Stimulated activated naive CD8-positive, alpha-beta T cell treated with anti-CD3 and anti-CD28 coated beads, Interleukin-15, amount 100 ng/mL, for 72 hours (primary cell): ENCODE results near the gene RBSN.
"Not testable (repeated sequence)": the region's sequence is repeated elsewhere in the genome, so short reads cannot be mapped to it uniquely, and the experiment has no call there.

Experiments
- ATAC-seq: fragments of 150-1000 bp; cut with Tn5 transposase; 2 replicates; pipeline ENCODE4 v1.10.0; 2021; ENCODE audit warnings: mild to moderate bottlenecking, moderate library complexity
- DNase-seq, 2 donors: peaks; one replicate each; pipeline ENCODE4 v3.0.0; 2021 to 2022
- H3K27ac Mint-ChIP-seq, 2 donors: one replicate each; pipeline ENCODE4 v1.8.0; 2022; ENCODE audit warnings: mild to moderate bottlenecking in 2 of 2, mixed read lengths in 2 of 2, moderate library complexity in 2 of 2
- H3K27me3 Mint-ChIP-seq: one replicate; pipeline ENCODE4 v1.8.0; 2022; ENCODE audit warnings: mixed read lengths
- H3K4me1 Mint-ChIP-seq: one replicate; pipeline ENCODE4 v1.8.0; 2022; ENCODE audit warnings: mild to moderate bottlenecking, mixed read lengths
- H3K4me3 Mint-ChIP-seq, 2 donors: one replicate each; pipeline ENCODE4 v1.8.0; 2022; ENCODE audit warnings: mild to moderate bottlenecking in 2 of 2, mixed read lengths in 2 of 2, moderate library complexity in 1 of 2
- H3K9me3 Mint-ChIP-seq, 2 donors: one replicate each; pipeline ENCODE4 v1.8.0; 2022; ENCODE audit warnings: mixed read lengths in 2 of 2

Gene RBSN

GRCh38 chr3:15098503-15099363, at the start of gene RBSN:
Gene RBSN (minus strand): TSS chr3:15099148. CDS start chr3:15096120, 3,028 bp downstream.
- H3K9me3 Mint-ChIP-seq: no peaks in the 10 kb centered on the region
- H3K27ac Mint-ChIP-seq: peak within 1 kb of the TSS; percentile 94 to 96
- DNase-seq: peak; percentile 98
- peak within 1 kb of the TSS; percentile 82 to 92 for H3K4me3 Mint-ChIP-seq
- peak; percentile 94 for ATAC-seq
- H3K4me1 Mint-ChIP-seq: peaks cover 21% of the 10 kb centered on the region
- H3K27me3 Mint-ChIP-seq: peaks cover 9% of the 10 kb centered on the region

- Mint-ChIP-seq H3K27me3 (peaks cover 45% of the 10 kb centered on the region), H3K9me3 (no peaks in the 10 kb centered on the region), H3K4me1 (no peaks in the 10 kb centered on the region), H3K4me3 (no peak overlapping the region), H3K27ac (no peak overlapping the region)
- DNase-seq (no peak), ATAC-seq (no peak)
These were observed 49.7 kb upstream of the RBSN start for GRCh38 chr3:15148614-15149013.

GRCh38 chr3:15136885-15137284, 37.9 kb upstream of the RBSN start:
- H3K4me1 Mint-ChIP-seq, H3K27ac Mint-ChIP-seq, DNase-seq, ATAC-seq, H3K4me3 Mint-ChIP-seq: not testable (repeated sequence)
- H3K9me3 Mint-ChIP-seq: peaks cover 5 to 11% of the 10 kb centered on the region in 2 donors
- peaks cover 44% of the 10 kb centered on the region for H3K27me3 Mint-ChIP-seq

GRCh38 chr3:15134968-15135367, 36.0 kb upstream of the RBSN start:
- not testable (repeated sequence) for ATAC-seq, H3K4me1 Mint-ChIP-seq, DNase-seq, H3K27ac Mint-ChIP-seq, H3K4me3 Mint-ChIP-seq
- peaks cover 5 to 11% of the 10 kb centered on the region in 2 donors for H3K9me3 Mint-ChIP-seq
- peaks cover 42% of the 10 kb centered on the region for H3K27me3 Mint-ChIP-seq

- peaks cover 16% of the 10 kb centered on the region for H3K27me3 Mint-ChIP-seq
- not testable (repeated sequence) for ATAC-seq, H3K9me3 Mint-ChIP-seq, DNase-seq, H3K4me3 Mint-ChIP-seq, H3K27ac Mint-ChIP-seq, H3K4me1 Mint-ChIP-seq
These were observed 29.5 kb upstream of the RBSN start for GRCh38 chr3:15128403-15128802.

- H3K27me3 Mint-ChIP-seq, H3K4me3 Mint-ChIP-seq, H3K4me1 Mint-ChIP-seq, ATAC-seq, DNase-seq, H3K9me3 Mint-ChIP-seq: not testable (repeated sequence)
- peak overlapping the region in 1 of 2 donors; percentile 70 for H3K27ac Mint-ChIP-seq
These were observed 28.0 kb upstream of the RBSN start for GRCh38 chr3:15126975-15127374.

- no peak overlapping the region for H3K27ac Mint-ChIP-seq
- H3K27me3 Mint-ChIP-seq: peaks cover 16% of the 10 kb centered on the region
These were observed 23.4 kb upstream of the RBSN start for GRCh38 chr3:15122398-15122797.

GRCh38 chr3:15121936-15122335, 23.0 kb upstream of the RBSN start:
- Mint-ChIP-seq H3K27ac (no peak overlapping the region), H3K27me3 (peaks cover 12% of the 10 kb centered on the region), H3K4me3 (no peak overlapping the region), H3K9me3 (no peaks in the 10 kb centered on the region), H3K4me1 (peaks cover 12% of the 10 kb centered on the region)
- DNase-seq: no peak
- no peak for ATAC-seq

More at GRCh38 chr3:15122398-15122797, 23.4 kb upstream of the RBSN start:
- Mint-ChIP-seq H3K9me3 (no peaks in the 10 kb centered on the region), H3K4me3 (no peak overlapping the region), H3K4me1 (peaks cover 12% of the 10 kb centered on the region)
- DNase-seq (no peak), ATAC-seq (no peak)

GRCh38 chr3:15120986-15121385, 22.0 kb upstream of the RBSN start:
- no peak overlapping the region for H3K4me3 Mint-ChIP-seq
- H3K9me3 Mint-ChIP-seq: no peaks in the 10 kb centered on the region
- DNase-seq (no peak), ATAC-seq (no peak)
- H3K4me1 Mint-ChIP-seq: peaks cover 12% of the 10 kb centered on the region
- H3K27me3 Mint-ChIP-seq: peaks cover 12% of the 10 kb centered on the region
- H3K27ac Mint-ChIP-seq: no peak overlapping the region

GRCh38 chr3:15117011-15117410, 18.1 kb upstream of the RBSN start:
- no peak for ATAC-seq
- H3K4me3 Mint-ChIP-seq: no peak overlapping the region
- peaks cover 6% of the 10 kb centered on the region for H3K4me1 Mint-ChIP-seq
- no peak for DNase-seq
- peaks cover 12% of the 10 kb centered on the region for H3K27me3 Mint-ChIP-seq
- no peak overlapping the region for H3K27ac Mint-ChIP-seq
- H3K9me3 Mint-ChIP-seq: no peaks in the 10 kb centered on the region

GRCh38 chr3:15116032-15116669, 17.2 kb upstream of the RBSN start:
- no peak for DNase-seq
- Mint-ChIP-seq H3K9me3 (no peaks in the 10 kb centered on the region), H3K27me3 (peaks cover 12% of the 10 kb centered on the region), H3K4me1 (peaks cover 6% of the 10 kb centered on the region), H3K4me3 (no peak overlapping the region), H3K27ac (no peak overlapping the region)
- ATAC-seq: no peak

- Mint-ChIP-seq H3K27me3 (peaks cover 3% of the 10 kb centered on the region), H3K27ac (no peak overlapping the region), H3K4me3 (no peak overlapping the region), H3K4me1 (peaks cover 6% of the 10 kb centered on the region), H3K9me3 (no peaks in the 10 kb centered on the region)
- DNase-seq (no peak), ATAC-seq (no peak)
These were observed 15.8 kb upstream of the RBSN start for GRCh38 chr3:15114466-15115358.

- ATAC-seq: no peak
- Mint-ChIP-seq H3K27ac (no peak overlapping the region), H3K4me1 (peaks cover 6% of the 10 kb centered on the region), H3K27me3 (peaks cover 4% of the 10 kb centered on the region), H3K4me3 (no peak overlapping the region), H3K9me3 (no peaks in the 10 kb centered on the region)
- no peak for DNase-seq
These were observed 14.9 kb upstream of the RBSN start for GRCh38 chr3:15113884-15114283.

- no peak for DNase-seq
- Mint-ChIP-seq H3K4me1 (peaks cover 5% of the 10 kb centered on the region), H3K9me3 (no peaks in the 10 kb centered on the region), H3K27me3 (peaks cover 8% of the 10 kb centered on the region), H3K27ac (no peak overlapping the region), H3K4me3 (no peak overlapping the region)
- no peak for ATAC-seq
These were observed 14.5 kb upstream of the RBSN start for GRCh38 chr3:15113471-15113870.

- H3K9me3 Mint-ChIP-seq: no peaks in the 10 kb centered on the region
- ATAC-seq: no peak
- peaks cover 18% of the 10 kb centered on the region for H3K4me1 Mint-ChIP-seq
- no peak overlapping the region for H3K27ac Mint-ChIP-seq
- no peak overlapping the region for H3K4me3 Mint-ChIP-seq
- DNase-seq: no peak
- H3K27me3 Mint-ChIP-seq: peaks cover 18% of the 10 kb centered on the region
These were observed 13.1 kb upstream of the RBSN start for GRCh38 chr3:15112011-15112410.
